Measurements from ENCODE around the gene FRMPD1.

GRCh38 chr9:37745970-37746369 lies 95.2 kb downstream of the FRMPD1 start:
- TF ChIP-seq CTCF (IDR thresholded peaks at IDR 0.05) (no peak), POLR2A (IDR thresholded peaks at IDR 0.05) (no peak), EP300 (IDR thresholded peaks at IDR 0.05) (no peak)

All from ovary (tissue), 3 donors.